NOMO-1 treated with DMSO at 0.1 percent for 48 hours (cell line): ENCODE data around the gene IL3.

Source experiments
- DNase-seq: peaks from one replicate; lab custom pipeline; 2025; ENCODE audit not compliant: unreplicated experiment; lab: John Stamatoyannopoulos, UW

The IL3 gene, protein sequence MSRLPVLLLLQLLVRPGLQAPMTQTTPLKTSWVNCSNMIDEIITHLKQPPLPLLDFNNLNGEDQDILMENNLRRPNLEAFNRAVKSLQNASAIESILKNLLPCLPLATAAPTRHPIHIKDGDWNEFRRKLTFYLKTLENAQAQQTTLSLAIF

DNA sequence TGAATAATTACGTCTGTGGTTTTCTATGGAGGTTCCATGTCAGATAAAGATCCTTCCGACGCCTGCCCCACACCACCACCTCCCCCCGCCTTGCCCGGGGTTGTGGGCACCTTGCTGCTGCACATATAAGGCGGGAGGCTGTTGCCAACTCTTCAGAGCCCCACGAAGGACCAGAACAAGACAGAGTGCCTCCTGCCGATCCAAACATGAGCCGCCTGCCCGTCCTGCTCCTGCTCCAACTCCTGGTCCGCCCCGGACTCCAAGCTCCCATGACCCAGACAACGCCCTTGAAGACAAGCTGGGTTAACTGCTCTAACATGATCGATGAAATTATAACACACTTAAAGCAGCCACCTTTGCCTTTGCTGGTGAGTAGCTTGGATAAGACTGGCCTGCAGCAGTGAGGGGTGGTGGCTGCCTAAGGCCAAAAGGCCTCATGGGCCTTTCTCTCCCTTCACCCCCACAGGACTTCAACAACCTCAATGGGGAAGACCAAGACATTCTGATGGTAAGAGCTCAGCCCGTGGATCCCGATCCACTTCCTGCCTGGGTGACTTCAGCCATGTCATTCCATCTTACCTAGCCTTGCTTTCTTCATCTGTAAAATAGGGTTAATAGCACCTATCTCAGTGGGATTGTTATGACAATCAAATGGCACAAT is at the start of gene IL3:
TSS of gene IL3 (plus strand) at position 155 of the 661 bp plus-strand sequence. CDS start at position 207, 52 bp downstream.
- no peak for DNase-seq

DNA sequence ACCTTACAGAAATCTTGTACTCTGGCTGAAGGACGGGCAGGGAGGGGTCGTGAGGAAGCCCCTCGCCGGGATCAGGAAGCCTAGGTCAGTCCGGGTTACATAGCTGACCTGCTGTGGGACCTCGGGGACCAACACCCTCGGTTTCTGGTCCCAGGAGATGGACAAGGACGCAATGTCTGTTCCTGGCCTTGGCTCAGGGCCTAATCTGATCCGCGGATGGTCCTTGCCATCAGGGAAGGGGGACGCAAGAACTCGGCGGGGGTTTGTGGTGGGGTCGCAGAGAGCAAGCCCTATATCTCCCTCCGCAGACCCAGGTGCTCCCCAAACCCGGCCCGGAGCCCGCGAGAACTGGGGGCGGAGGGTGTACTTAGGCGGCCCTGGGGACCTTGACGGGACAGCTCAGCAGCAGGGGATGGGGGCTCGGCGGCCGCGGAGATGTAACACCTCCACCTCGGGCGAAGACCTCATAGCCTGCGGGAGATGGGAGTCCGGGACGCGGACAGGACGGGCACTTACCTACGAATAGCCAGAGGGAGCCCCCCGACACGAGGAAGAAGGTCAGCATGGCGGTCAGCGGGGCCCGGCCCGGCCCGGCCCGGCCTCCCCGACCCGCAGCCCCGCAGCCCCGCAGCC is 49.4 kb upstream of the IL3 start:
- no peak for DNase-seq

GRCh38 chr5:132011622-132012343 is 48.7 kb upstream of the IL3 start, which contains the start of gene ACSL6:
TSS of gene ACSL6 (minus strand) at chr5:132011658. CDS start at chr5:132011553, 105 bp downstream.
- peak; percentile 9 for DNase-seq

DNA sequence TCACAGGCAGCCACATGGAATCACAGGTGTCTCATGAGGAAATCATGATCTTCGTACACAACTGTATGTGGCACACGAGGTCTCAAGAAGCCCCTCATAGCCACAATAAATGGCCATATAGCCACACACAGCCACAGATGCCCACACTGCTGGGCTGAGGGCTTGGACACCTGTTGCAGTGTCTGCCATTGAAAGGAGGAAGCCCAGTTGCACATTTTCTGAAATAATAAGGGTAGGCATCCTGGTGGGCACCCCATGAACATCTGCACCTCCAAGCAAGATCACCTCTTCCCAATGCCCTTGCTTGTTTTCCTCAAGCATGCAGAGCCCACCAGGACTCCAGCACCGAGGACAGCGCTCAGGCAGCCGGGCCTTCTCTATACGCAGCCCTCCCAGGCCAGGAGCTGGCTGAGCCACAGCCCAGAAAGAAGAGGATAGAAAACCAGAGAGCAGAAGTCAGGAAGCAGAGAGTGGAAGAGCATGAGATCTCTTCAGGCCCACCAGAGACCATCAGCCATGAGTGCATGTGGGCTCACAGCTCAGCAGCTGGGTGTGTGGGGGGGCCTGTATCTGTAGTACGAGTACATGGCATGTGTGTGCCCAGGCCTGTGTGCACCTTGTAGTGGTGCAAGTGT is 48.0 kb upstream of the IL3 start:
- DNase-seq = no peak

DNA sequence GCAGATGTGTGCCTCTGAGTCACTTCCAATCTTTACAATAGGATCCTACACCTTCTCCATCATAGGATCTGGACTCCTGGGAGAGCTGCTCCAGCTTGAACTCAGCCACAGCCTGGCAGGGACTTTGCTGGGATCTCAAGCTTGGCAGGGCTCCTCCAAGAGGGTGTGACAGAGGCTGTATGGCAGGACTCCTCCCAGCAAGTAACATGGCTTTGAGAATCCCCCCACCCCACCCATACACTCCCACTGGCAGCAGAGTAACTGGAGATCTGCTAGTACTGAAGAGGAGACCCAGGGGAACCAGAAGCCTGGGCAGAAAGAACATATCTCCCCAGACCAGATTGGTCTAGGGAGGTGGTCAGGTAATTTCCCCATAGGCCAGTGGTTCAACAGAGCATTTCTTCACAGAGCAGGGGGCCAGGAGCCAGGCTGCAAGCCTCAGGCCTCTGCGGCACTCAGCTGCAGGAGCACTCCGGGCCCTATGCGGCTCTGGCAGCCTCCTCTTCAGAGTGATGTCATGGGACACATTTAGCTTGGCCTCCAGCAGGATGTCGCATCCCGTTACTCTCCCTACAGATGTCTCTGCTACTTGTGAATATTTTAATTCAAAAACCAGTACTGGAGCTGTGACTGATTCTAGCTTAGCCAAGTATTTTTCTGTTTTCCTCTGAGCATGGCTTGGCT is 47.3 kb upstream of the IL3 start:
- DNase-seq = no peak

- DNase-seq = no peak
Observed at GRCh38 chr5:132013711-132014110, 46.7 kb upstream of the IL3 start.

DNA sequence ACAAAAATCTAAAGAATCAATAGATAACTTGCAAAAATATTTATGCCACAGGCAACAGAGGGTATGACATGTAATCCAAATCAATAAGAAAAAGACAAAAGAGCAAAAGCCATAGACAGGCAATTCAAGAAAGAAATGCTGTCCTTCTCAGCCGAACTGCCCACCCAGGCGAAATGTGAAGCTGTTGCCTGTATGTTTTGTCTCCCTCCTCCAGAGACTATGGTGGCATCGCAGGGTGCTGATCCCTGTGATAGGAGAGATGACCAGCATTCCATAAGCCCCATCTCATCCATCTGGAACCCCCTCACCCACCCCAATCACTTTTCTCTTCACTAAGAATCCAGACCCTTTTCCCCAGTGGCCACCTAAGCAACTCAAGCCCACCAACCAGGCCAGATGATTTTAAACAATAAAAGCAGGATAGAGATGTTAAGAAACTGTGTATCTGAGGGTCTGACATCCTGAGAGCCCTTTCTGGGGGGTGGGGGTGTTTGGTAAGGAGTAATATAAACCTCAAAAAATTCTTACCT is 43.7 kb upstream of the IL3 start:
- DNase-seq = no peak

DNA sequence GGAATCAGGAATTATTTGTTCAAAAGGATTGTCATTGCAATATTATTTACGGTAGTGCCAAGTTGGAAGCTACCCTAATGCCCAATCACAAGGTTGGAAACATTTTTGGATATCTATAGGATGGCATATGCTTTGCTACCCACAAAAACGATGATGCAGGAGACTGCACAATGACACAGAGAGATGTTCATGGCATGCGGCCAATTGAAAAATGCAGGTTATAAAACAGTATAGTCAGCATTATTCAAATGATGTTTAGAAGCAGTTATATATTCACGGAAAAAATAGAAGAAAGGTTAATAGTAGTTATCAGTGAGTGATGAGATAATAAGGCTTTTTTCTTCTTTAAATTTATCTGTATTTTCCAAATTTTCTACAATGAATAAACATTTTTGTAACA is 43.1 kb upstream of the IL3 start:
- no peak for DNase-seq

- DNase-seq = no peak
Observed at GRCh38 chr5:132017738-132018625, 42.5 kb upstream of the IL3 start.

DNA sequence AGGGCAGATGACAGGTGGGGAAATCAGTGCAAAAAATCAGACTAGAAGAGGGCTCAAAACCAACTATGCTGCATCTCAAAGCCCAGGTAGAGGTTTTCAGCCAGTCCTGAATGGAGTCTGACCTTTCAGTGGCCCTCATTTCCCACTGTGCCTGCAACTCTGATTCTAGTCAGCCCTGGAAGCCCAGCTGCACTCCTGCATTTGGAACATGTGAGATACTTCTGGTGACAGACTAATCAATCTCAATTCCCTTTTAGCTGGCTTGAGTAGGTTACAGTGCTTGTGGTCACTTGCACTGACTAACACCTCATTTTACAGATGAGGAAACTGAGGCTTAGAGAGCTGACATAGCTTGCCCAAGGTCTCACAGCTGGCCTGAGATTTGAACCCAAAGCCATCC is 41.1 kb upstream of the IL3 start:
- DNase-seq = no peak

- DNase-seq = no peak
Observed at GRCh38 chr5:132019857-132020555, 40.4 kb upstream of the IL3 start.

- DNase-seq = peak; percentile 8
Observed at GRCh38 chr5:132020568-132021339, 39.7 kb upstream of the IL3 start.

- DNase-seq = no peak
Observed at GRCh38 chr5:132021654-132022053, 38.8 kb upstream of the IL3 start.

DNA sequence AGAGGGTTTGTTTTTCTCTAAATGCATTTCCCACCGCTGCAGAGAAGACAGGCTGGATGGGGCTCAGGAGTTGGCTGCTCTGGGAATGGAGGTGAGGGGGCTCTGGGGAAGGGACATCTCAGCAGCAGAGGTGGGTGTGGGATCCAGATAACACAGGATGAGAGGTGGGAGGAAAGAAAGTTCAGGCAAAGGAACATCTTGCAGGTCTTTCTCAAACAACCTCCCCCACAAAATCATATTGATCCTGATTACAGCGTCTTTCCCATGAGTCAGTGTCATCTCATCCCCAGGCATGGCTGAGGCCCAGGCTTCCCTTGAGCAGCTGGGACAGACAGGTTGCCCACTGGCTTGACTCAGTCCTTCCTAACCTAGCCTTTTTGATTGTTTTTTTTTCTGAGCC is 37.7 kb upstream of the IL3 start:
- DNase-seq = no peak

DNA sequence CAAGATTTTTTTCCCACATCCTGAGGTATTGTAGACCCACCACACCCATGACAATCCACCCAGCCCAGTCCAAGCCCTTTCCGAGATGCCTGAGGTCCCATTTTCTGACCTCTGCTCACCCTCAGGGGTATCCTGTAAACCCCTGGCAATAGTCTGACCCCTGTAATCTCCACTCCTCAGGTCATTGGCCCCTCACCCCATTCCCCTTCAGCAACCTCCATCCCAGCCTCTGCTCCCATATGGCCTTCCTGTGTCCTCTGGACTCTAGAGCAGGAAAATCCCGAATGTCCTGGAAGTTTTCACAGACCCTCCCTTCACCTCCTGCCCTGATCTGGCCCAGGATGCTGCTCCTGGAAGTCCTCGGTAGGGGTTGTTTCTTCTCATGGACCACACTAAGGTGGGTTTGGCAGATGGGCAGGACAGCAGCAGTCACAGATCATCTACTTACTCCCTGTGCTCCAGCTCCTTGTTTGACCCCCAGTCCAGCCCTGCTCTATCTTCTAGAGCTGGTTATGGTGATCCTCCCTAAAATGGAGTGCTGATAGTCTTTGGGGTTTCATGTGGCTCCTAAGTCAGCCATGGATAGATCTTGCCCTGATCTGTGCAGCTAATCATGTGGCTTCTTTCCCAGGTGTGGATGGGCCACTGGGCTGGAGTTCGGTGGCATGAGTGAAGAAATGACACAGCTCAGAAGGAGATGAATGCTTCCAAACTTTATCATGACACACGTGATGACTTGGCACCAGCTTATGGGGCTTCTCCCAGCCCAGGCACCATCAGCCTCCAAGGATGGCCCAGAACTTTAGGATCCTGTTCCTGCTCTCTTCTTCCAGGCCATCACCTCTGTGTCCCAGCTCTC is 37.0 kb upstream of the IL3 start:
- no peak for DNase-seq

GRCh38 chr5:132024117-132024435 is 36.4 kb upstream of the IL3 start:
- no peak for DNase-seq

DNA sequence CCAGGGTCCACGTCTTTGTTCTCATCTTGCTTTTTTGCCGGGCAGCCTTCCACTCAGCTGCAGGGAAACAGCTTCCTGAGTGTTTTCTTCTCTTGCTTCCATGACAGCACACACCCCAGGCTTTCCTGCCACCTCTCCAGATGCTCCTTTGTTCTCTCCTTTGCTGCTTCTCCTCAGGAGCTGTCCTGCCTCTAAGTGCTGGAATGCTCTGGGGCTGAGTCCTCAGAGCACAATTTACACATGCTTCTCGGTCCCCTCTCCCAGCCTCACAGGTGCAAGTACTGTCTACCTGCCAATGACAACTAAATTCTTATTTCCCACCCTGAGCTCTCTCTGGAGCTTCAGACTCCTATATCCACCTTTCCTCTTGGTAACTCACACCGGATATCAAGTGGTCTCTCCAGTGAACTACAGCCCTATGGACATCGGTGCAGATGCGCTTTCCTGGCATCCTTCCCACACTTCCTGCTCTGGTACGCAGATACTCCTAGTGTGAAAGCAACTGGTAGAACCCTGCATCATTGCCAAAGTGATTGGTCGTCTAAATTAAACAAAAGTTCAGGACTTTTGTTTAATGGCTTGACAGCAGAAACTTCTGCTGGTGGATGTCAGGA is 35.6 kb upstream of the IL3 start:
- no peak for DNase-seq
